Activated CD8-positive, alpha-beta memory T cell treated with anti-CD3 and anti-CD28 coated beads, Interleukin-2, amount 50 U/mL, for 4 hours (primary cell): ENCODE results near the gene CD226.
"Not testable (repeated sequence)": the region's sequence is repeated elsewhere in the genome, so short reads cannot be mapped to it uniquely, and the experiment has no call there.

Experiments
- DNase-seq: peaks from one replicate; pipeline ENCODE4 v3.0.0-alpha.2; 2020

The CD226 gene

DNA sequence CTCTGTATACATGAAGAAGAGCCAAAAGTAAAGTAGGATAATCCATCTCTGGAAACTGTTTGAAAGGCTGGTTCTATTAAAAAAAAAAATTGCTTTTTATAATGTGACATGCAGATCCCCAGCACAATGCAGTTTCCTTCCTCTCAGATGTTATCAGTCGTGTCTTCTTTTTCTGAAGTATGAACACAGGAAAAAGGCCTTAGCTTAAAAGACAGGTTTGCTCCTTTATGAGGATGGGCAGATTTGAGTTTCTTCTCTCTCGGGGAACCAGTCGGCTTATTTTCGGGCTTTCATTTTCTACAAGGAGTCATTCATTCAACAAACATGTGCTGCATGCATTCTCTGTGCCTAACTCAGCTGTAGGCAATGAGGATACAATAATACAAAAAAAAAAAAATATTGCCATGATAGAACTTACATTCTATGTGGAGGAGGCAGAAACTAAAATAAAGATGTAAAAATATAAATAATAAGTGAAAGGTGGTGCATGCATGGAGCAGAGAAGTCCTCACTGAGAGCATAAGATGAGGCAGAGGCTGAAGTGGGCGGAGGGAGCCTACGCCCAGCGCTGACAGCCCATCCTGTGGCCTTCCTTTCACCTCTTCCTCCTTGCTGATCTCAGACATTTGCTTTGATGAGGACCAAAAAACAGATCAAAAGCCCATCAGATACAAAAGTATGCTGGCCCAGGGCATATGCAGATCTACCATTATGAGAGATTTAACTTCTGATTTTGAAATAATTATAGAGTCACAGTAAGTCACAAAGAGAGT lies at the start of gene CD226:
Gene CD226, minus strand, starts transcription at position 513 of the 773 bp plus-strand sequence. Its CDS starts 467 bp downstream, at position 46.
- peak; percentile 29 for DNase-seq

DNA sequence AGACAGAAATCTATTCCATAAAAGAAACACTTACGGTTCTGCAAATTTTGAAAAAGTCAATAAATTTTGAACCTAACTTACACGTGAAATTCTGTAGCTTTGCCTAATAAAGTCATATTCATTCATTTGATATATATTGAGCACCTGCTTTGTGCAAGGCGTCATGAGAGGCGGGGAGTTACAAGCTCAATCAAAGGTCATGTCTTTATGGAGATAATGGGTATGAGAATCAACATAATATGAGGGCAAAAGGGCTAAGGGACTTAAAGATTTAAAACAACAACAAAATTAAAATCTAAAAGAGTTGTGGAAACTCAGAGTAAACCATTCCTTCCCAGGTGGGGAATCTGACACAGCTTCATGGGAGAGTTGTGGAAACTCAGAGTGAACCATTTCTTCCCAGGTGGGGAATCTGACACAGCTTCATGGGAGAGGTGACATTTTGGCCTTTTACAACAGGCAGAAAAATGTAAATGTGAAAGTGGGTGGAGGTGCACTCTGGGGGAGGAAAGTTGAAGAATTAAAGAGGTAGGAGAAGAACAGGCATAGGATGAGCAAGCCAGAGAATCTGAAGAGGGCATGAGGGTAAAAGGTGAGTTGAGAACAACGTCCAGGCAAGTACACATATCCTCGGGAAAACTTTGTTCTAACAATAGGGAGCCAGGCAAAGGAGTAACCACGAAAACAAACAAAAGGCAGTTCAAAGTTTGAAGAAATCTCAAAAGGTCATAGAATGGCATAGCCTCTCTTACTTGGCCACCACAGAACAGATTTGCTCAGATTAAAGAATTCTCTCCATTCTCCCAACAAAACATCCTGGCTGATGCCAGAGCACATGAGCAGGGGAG lies 49.5 kb upstream of the CD226 start:
- no peak for DNase-seq

DNA sequence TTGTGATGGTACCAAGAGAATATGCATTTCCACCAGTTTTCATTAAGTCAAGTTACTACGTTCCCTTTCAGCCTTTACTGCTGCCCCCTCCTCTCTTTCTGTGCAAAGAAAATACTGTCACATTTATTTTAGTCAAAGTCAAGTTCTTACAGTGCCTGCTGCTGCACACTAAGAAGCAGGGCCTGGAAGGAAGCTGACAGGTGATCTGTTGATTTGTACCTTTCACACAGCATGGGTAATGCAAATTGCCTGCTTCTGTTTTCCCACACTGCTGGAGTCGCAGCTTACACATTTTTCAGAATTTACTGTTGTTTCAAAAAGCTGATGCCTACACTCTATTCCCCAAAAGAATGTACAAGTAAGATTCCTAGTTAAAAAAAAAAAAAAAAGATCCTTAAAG lies 48.7 kb upstream of the CD226 start:
- DNase-seq: no peak

- no peak for DNase-seq
These were observed 48.1 kb upstream of the CD226 start for GRCh38 chr18:69995774-69996173.

- DNase-seq: no peak
These were observed 45.1 kb upstream of the CD226 start for GRCh38 chr18:69992776-69993175.

DNA sequence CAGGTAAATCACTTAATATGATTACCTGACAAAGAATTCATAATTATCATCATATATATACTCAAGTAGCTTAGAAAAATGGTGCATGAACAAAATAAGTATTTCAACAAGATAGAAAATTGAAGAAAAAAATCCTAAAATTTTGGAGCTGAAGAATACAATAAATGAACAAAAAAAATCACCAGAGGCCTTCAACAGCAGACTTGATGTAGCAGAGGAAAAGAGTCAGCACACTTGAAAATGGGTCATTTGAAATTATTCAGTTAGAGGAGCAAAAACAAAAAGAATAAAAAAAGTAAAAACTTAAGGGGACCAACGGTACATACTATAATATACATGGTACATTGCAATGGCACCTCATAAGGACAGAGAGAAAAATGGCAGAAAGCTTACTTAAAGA lies 40.2 kb upstream of the CD226 start:
- DNase-seq: no peak

DNA sequence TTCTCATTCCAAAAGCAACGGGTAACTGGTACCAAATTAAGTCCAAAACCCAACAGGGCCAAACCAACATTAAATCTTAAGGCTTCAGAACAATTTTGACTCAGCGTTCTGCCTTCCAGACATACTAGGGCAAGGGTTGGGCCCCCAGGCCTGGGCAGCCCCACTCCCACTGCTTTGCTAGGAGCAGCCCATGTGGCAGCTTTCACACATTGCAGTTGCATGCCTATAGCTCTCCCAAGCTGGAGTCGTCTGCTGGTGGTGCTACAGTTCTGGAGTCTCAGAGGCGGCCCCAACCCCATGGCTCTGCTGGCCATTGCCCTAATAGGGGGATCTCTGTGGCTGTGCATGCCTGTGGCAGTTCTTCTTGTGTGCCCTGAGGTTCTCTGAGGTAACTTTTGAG lies 37.6 kb upstream of the CD226 start:
- no peak for DNase-seq

DNA sequence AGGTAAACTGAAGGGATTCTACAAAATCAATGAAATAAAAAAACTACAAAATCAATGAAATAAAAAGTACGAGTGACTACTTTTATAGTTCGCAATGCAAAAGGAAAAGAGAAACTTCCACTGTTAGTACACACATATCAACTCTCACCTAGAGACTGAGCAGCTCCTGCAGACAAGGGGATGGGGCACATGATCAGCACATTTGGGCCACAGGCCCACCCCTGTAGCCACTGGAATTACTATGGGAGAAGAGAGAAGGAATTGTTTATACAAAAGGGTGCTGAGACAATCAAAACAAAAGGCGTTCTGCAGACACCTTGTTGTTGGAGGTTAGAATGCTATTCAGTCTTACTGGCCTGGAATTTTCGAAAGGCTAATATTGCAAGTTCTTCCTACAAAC lies 34.7 kb upstream of the CD226 start:
- no peak for DNase-seq

DNA sequence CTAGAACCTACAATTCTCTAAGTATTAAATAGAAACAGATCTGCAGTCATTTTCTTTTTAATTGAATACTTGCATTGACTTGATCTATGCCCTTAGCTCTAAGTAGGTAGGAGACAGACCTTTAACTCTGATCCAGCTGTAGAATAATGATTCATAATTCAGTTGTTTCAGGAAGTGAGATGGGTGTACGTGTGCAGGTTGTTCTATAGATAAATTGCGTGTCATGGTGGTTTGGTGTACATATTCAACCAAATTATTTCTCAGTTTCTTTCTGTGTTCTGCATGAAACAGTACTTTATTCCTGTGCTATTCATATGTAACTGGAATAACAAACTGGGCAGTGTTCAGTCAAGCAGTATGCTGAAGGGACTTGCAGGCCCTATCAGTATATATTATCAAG lies 34.3 kb upstream of the CD226 start:
- no peak for DNase-seq

GRCh38 chr18:69980982-69981804 lies 33.5 kb upstream of the CD226 start:
- no peak for DNase-seq

DNA sequence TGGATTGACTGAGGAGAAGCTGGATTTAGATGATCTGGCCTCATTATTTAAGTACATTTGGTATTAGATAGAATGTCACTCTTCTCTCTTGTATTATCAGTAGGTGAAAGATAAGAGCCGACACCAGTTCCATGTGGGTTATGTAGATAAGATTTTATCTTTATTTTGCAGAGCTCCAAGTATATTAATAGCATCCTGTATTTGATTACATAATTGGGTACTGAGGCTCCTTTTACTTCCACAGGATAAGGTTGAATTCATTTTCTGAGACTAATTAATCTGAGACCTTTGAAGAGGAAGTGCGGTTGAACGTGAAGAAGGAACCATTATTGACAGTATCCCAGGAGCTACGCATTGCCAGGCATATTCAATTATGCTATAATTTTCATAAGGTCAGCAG lies 32.8 kb upstream of the CD226 start:
- no peak for DNase-seq

GRCh38 chr18:69978732-69979715 lies 31.4 kb upstream of the CD226 start:
- no peak for DNase-seq

GRCh38 chr18:69975294-69975693 lies 27.6 kb upstream of the CD226 start:
- not testable (repeated sequence) for DNase-seq

- no peak for DNase-seq
These were observed 26.7 kb upstream of the CD226 start for GRCh38 chr18:69974365-69974764.

DNA sequence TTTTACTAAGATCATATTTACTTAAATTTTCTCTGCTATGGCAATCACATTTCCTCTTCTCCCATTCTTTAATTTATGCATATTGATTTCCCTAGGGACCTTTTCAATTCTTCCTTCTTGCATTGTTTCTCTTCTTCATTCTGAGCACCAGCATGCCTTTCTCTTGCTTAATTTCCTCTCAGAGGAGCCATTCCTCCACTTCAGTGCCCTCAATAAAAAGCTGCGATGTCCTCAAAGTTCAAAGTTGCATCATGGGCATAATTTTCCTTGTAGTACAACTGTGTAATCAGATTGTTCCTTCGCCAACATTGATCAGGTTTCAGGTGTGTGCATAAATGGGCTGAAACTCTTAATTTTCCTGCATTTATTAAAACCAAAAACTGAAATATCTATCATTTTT lies 21.8 kb upstream of the CD226 start:
- no peak for DNase-seq

- DNase-seq: peak; percentile 30
These were observed 20.4 kb upstream of the CD226 start for GRCh38 chr18:69968039-69968438.

DNA sequence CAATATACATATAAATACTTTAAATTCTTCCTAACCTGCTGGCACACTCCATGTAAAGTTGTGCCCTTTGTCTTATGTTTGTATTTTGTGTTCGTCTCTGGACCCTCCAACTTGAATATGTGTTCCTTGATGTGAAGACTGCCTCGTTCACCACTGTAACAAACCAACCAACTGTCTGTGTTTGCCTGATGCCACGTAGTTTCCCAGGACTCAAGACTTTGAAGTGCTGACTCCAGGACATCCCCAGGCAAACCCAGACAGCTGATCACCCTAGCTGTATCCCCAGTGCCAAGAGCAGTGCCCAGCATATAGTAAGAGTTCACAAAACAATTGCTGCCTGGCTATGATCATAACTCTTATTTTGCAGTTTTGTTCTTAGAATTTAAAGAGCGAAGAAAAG lies 15.5 kb upstream of the CD226 start:
- DNase-seq: no peak

DNA sequence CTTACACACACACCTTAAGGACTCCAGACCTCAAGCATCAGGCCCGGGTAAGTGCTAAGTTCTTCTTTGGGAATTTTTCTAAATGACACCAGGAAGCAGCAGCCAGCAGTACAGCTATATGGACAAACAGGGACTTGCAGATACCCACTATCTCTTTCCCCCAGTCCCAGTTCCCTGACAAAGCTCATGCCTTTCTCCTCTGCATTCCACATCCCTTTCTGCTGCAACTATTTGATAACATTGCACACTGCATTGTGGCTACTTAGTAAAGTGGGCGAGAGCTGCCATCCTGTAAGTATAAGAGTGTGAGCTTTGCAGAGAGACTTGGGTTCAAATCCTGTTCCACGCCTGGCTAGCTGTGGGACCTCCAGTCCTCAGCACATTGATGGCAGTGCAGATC lies 14.0 kb upstream of the CD226 start:
- no peak for DNase-seq

GRCh38 chr18:69958422-69958821 lies 10.7 kb upstream of the CD226 start:
- no peak for DNase-seq

- no peak for DNase-seq
These were observed 10.1 kb upstream of the CD226 start for GRCh38 chr18:69957747-69958146.

DNA sequence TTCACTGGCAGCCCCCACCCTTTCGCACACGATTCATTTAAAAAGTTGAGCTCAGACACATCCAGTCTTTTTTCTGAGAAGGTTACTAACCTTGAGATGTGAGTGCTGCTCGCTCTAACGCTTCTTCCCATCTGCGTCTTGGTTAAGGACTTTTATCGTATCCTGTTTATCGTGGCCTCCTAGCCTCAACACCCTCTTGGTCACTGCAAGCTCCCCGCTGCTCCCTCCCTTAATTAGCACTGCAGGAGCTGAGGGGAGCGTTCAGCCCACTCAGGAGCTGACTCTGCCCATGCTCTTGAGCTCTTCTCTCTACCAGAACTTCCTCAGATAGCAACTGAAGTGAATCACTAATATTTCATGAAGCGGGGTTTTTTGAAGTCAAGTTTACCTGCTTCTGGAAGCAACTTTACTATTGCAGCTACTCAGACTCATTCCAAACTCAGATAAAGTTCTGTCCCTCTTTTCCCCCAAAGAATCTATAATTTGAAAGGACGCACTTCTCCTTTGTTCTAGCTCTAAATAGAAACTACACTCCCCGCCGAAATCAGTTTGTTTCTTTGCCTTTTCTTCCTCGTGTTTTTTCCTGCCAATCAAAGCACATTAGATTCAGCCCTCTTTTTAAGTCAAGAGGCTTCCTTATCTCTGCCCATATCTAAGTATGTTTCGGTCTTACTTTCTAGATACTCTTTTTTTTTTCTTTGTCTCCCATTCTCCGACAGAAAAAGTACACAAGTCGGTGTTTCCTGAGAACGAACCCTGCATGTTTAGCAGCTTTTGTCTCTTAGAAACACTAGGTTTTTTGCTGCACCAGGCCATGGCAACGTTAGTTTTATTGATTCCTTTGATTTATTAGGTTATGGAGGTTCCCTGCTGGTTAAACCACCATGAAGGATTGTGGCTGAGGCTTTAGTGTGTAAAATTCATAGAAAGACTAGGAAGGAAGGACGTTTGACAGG lies 9.3 kb upstream of the CD226 start:
- DNase-seq: peak; percentile 24
